HL-60 (cell line): ENCODE data around the gene TSPY3.
"Not testable (repeated sequence)": the region's sequence is repeated elsewhere in the genome, so short reads cannot be mapped to it uniquely, and the experiment has no call there.

Source experiments
- TF ChIP-seq, protein P1 (sequence below): IDR thresholded peaks from one replicate; pipeline ENCODE4 v1.5.1; 2011; ENCODE audit warnings: low read length, control low read depth, inconsistent platforms; ENCODE audit not compliant: insufficient read depth
- TF ChIP-seq, protein P2 (sequence below): IDR thresholded peaks from 2 replicates; pipeline ENCODE4 v1.6.1; 2012; ENCODE audit warnings: low read depth; ENCODE audit not compliant: insufficient replicate concordance

DNA sequence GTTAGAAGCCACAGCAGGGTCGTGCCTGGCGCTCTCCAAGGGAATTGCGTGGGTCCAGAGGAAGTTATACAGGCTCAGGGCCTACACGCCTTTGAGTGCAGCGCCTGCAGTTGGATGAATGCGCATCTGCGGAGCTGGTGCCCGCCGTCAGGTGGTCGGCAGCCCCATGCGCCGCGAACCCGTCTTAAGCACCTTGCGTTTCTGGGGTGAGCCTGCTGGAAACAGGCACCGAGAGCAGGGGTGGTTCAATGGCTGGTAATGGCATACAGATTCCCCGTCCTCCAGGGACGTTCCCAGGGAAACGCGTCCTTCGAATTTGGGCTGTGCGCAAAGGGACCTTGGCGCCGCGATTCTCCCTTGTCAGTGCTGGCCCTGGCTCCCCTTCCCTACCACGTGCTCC is 1.7 kb upstream of the TSPY3 start:
- TF ChIP-seq, protein P1, sequence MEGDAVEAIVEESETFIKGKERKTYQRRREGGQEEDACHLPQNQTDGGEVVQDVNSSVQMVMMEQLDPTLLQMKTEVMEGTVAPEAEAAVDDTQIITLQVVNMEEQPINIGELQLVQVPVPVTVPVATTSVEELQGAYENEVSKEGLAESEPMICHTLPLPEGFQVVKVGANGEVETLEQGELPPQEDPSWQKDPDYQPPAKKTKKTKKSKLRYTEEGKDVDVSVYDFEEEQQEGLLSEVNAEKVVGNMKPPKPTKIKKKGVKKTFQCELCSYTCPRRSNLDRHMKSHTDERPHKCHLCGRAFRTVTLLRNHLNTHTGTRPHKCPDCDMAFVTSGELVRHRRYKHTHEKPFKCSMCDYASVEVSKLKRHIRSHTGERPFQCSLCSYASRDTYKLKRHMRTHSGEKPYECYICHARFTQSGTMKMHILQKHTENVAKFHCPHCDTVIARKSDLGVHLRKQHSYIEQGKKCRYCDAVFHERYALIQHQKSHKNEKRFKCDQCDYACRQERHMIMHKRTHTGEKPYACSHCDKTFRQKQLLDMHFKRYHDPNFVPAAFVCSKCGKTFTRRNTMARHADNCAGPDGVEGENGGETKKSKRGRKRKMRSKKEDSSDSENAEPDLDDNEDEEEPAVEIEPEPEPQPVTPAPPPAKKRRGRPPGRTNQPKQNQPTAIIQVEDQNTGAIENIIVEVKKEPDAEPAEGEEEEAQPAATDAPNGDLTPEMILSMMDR: not testable (repeated sequence)
- TF ChIP-seq, protein P2, sequence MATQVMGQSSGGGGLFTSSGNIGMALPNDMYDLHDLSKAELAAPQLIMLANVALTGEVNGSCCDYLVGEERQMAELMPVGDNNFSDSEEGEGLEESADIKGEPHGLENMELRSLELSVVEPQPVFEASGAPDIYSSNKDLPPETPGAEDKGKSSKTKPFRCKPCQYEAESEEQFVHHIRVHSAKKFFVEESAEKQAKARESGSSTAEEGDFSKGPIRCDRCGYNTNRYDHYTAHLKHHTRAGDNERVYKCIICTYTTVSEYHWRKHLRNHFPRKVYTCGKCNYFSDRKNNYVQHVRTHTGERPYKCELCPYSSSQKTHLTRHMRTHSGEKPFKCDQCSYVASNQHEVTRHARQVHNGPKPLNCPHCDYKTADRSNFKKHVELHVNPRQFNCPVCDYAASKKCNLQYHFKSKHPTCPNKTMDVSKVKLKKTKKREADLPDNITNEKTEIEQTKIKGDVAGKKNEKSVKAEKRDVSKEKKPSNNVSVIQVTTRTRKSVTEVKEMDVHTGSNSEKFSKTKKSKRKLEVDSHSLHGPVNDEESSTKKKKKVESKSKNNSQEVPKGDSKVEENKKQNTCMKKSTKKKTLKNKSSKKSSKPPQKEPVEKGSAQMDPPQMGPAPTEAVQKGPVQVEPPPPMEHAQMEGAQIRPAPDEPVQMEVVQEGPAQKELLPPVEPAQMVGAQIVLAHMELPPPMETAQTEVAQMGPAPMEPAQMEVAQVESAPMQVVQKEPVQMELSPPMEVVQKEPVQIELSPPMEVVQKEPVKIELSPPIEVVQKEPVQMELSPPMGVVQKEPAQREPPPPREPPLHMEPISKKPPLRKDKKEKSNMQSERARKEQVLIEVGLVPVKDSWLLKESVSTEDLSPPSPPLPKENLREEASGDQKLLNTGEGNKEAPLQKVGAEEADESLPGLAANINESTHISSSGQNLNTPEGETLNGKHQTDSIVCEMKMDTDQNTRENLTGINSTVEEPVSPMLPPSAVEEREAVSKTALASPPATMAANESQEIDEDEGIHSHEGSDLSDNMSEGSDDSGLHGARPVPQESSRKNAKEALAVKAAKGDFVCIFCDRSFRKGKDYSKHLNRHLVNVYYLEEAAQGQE: not testable (repeated sequence)
